Glutamatergic neuron (in vitro differentiated cells): ENCODE data around the gene INPP4B. TPM values are rescaled to one million over a fixed set of nuclear protein-coding genes. Genes with fewer than 3 reads are reported as not detected.

ENCODE experiments used
- DNase-seq: peaks from one replicate; pipeline ENCODE4 v3.0.0; 2022
- H3K27ac Mint-ChIP-seq: one replicate; pipeline ENCODE4 v1.8.0; 2020; ENCODE audit warnings: mild to moderate bottlenecking, mixed read lengths, inconsistent platforms; ENCODE audit not compliant: unreplicated experiment
- H3K27me3 Mint-ChIP-seq: one replicate; pipeline ENCODE4 v1.8.0; 2020; ENCODE audit warnings: mild to moderate bottlenecking, moderate library complexity, mixed read lengths, inconsistent platforms; ENCODE audit not compliant: unreplicated experiment
- H3K36me3 Mint-ChIP-seq: one replicate; pipeline ENCODE4 v1.8.0; 2020; ENCODE audit warnings: mild to moderate bottlenecking, mixed read lengths, inconsistent platforms; ENCODE audit not compliant: unreplicated experiment
- H3K4me1 Mint-ChIP-seq: one replicate; pipeline ENCODE4 v1.8.0; 2020; ENCODE audit warnings: mild to moderate bottlenecking, low read depth, mixed read lengths, inconsistent platforms; ENCODE audit not compliant: unreplicated experiment
- H3K4me3 Mint-ChIP-seq: one replicate; pipeline ENCODE4 v1.8.0; 2020; ENCODE audit warnings: mild to moderate bottlenecking, mixed read lengths, inconsistent platforms; ENCODE audit not compliant: unreplicated experiment
- H3K9me3 Mint-ChIP-seq: one replicate; pipeline ENCODE4 v1.8.0; 2020; ENCODE audit warnings: mild to moderate bottlenecking, moderate library complexity, mixed read lengths, inconsistent platforms; ENCODE audit not compliant: unreplicated experiment
- total RNA-seq: library from RNA; stranded (reverse); fragmentation: NEBNext Ultra II Directional; extraction: Animal tissue kit (Norgen Biotek cat#: 25700); gene quantifications from one replicate; pipeline ENCODE4 v1.2.1, GENCODE V29; 2021; ENCODE audit not compliant: unreplicated experiment
- TF ChIP-seq, protein P1 (sequence below): fragments of 200-600 bp; sonication (generic); IDR thresholded peaks from one replicate; pipeline ENCODE4 v1.5.0; 2021; ENCODE audit not compliant: partially characterized antibody, unreplicated experiment

Gene INPP4B
- total RNA-seq, 1 donor from 2014 or later, result 2.4 TPM

DNA sequence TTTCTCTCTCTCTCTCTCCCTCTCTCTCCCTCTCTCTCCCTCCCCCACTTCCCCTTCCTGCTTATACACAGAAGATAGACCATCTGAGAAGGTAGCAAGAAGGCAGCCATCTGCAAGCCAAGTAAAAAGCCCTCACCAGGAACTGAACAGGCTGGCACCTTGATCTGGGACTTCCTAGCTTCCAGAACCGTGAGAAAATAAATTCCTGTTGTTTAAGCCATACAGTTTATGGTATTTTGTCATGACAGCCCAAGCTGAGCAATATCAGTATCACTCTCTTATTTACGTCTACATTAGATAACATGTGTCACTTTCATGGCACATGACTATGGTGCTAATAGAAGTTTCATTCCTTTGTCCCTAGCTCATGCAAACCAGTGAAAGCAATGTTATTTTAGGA, 581.1 kb downstream of the INPP4B start:
- H3K4me1 Mint-ChIP-seq, result peaks cover 8% of the 10 kb centered on the region
- TF ChIP-seq, protein P1, sequence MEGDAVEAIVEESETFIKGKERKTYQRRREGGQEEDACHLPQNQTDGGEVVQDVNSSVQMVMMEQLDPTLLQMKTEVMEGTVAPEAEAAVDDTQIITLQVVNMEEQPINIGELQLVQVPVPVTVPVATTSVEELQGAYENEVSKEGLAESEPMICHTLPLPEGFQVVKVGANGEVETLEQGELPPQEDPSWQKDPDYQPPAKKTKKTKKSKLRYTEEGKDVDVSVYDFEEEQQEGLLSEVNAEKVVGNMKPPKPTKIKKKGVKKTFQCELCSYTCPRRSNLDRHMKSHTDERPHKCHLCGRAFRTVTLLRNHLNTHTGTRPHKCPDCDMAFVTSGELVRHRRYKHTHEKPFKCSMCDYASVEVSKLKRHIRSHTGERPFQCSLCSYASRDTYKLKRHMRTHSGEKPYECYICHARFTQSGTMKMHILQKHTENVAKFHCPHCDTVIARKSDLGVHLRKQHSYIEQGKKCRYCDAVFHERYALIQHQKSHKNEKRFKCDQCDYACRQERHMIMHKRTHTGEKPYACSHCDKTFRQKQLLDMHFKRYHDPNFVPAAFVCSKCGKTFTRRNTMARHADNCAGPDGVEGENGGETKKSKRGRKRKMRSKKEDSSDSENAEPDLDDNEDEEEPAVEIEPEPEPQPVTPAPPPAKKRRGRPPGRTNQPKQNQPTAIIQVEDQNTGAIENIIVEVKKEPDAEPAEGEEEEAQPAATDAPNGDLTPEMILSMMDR, result no peak
- no peaks in the 10 kb centered on the region for H3K36me3 Mint-ChIP-seq
- no peak overlapping the region for H3K27ac Mint-ChIP-seq
- no peak for DNase-seq
- no peaks in the 10 kb centered on the region for H3K27me3 Mint-ChIP-seq
- no peak overlapping the region for H3K4me3 Mint-ChIP-seq
- H3K9me3 Mint-ChIP-seq, result no peaks in the 10 kb centered on the region

DNA sequence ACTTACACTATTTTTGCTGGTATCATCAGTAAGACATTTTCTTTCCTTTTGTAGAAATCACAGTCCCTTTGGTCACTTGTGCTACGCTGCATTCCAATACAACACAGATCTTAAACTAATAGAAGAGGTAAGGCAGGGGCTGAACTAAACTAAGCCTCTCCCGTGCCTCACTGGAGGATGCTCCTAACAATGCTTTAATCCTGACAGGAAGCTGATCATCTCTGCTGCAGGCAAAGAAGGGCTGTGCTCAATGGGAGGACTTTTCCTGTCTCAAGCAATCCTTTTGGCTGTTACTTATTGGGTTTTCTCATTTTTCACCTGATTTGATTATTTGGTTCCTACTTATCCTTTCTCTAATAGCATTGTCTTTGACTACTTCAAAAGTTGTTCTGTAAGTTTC, 583.1 kb downstream of the INPP4B start:
- Mint-ChIP-seq H3K36me3 (no peaks in the 10 kb centered on the region), H3K4me3 (no peak overlapping the region), H3K4me1 (no peaks in the 10 kb centered on the region), H3K9me3 (no peaks in the 10 kb centered on the region), H3K27ac (no peak overlapping the region), H3K27me3 (no peaks in the 10 kb centered on the region)
- TF ChIP-seq, protein P1, result no peak
- DNase-seq, result no peak

DNA sequence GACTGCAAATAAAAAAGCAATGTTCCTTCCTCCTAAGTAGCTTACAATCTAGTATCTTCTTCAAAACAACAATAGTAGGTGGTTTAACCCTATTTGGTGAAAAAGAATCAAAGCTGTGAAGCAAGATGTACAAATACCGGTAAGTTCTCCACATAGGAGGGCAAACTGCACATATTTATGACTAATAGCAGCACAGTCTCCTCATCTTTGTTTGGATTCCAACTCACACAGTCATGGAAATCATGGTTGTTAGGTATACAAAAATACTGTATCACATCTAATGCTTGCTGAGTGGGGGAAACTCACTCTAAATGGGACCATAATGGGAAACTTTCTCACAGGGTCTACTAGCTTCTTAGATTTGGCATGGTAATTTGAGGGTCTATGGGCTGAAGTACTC, 597.2 kb downstream of the INPP4B start:
- Mint-ChIP-seq H3K9me3 (no peaks in the 10 kb centered on the region), H3K27ac (no peak overlapping the region), H3K27me3 (no peaks in the 10 kb centered on the region), H3K36me3 (no peaks in the 10 kb centered on the region), H3K4me1 (no peaks in the 10 kb centered on the region), H3K4me3 (no peak overlapping the region)
- TF ChIP-seq, protein P1, result no peak
- no peak for DNase-seq

DNA sequence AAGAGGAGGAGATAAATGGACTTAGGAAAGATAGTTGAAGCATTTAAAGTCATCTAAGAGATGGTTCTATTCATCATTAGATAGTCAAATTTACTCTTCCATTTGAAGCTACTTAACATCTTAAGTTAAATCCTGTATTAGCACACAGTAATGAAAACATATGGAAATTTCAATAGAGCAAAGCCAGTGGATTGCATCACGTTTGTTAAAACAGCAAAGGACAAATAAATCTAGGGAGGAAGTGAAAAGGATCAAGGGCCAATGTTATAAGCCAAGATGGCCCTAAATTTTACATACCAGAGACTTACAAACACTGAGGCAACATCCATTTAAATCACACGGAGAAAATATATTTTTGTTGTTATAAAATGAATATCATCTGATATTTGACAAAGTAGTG, 602.8 kb downstream of the INPP4B start:
- H3K4me1 Mint-ChIP-seq, result peaks cover 4% of the 10 kb centered on the region
- TF ChIP-seq, protein P1, result no peak
- no peaks in the 10 kb centered on the region for H3K27me3 Mint-ChIP-seq
- no peak overlapping the region for H3K4me3 Mint-ChIP-seq
- DNase-seq, result no peak
- no peak overlapping the region for H3K27ac Mint-ChIP-seq
- H3K9me3 Mint-ChIP-seq, result no peaks in the 10 kb centered on the region
- no peaks in the 10 kb centered on the region for H3K36me3 Mint-ChIP-seq

DNA sequence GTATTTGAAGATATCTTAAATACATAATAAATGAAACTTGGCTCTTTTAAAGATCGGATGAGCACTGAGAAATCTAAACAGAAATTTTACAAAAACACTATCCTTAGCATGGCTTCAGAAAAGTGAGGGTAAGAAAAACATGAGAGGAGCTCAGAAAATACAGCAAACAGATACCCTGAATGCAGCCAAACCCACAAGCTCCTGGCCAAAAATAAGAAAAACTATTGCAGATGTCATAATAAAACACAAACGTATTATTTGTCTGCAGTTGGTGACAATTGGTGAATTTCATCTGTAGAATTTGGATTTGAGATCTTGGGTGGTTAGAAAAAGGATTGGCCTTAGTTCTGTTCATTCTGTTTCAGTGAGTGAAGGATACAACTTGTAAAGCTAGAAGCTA, 603.9 kb downstream of the INPP4B start:
- Mint-ChIP-seq H3K36me3 (no peaks in the 10 kb centered on the region), H3K4me3 (no peak overlapping the region), H3K27me3 (no peaks in the 10 kb centered on the region), H3K9me3 (no peaks in the 10 kb centered on the region), H3K27ac (no peak overlapping the region), H3K4me1 (peaks cover 4% of the 10 kb centered on the region)
- TF ChIP-seq, protein P1, result no peak
- DNase-seq, result no peak
